Fibroblast of lung (primary cell): Measurements from ENCODE around the gene MUSK. TPM values are rescaled to one million over a fixed set of nuclear protein-coding genes. Genes with fewer than 3 reads are reported as not detected.
"Not testable (repeated sequence)": the region's sequence is repeated elsewhere in the genome, so short reads cannot be mapped to it uniquely, and the experiment has no call there.

Experiments
- DNase-seq, 2 donors: peaks; one replicate each; pipeline versions ENCODE4 v3.0.0 to v3.0.0-alpha.2; 2010; ENCODE audit warnings: low read depth in 2 of 2
- H2AFZ ChIP-seq: 2 replicates; pipeline ENCODE4 v1.5.1; 2012; ENCODE audit warnings: low read length, control low read depth, inconsistent platforms
- H3K27ac ChIP-seq: 2 replicates; pipeline ENCODE4 v1.5.1; 2011; ENCODE audit warnings: low read length, control low read depth; ENCODE audit not compliant: insufficient read depth
- H3K27me3 ChIP-seq: 2 replicates; pipeline ENCODE4 v1.5.1; 2011; ENCODE audit warnings: mild to moderate bottlenecking, low read length; ENCODE audit not compliant: control insufficient read depth, insufficient read depth
- H3K36me3 ChIP-seq: 2 replicates; pipeline ENCODE4 v1.5.1; 2011; ENCODE audit warnings: low read length; ENCODE audit not compliant: control insufficient read depth, insufficient read depth
- H3K4me1 ChIP-seq: 2 replicates; pipeline ENCODE4 v1.5.1; 2011; ENCODE audit warnings: low read length; ENCODE audit not compliant: control insufficient read depth, insufficient read depth; ENCODE audit errors: extremely low read depth
- H3K4me2 ChIP-seq: 2 replicates; pipeline ENCODE4 v1.5.1; 2011; ENCODE audit warnings: low read length, control low read depth; ENCODE audit not compliant: insufficient read depth; ENCODE audit errors: extremely low read depth
- H3K4me3 ChIP-seq, 4 experiments: fragments of 200-600 bp in 1 of 4; sonication (generic) in 1 of 4; replicated peaks in 1 of 4; 2 replicates each; pipeline ENCODE4 v1.5.1; 2011 to 2016; ENCODE audit warnings: low read length in 4 of 4, low read depth in 3 of 4, mild to moderate bottlenecking in 3 of 4, control low read depth in 2 of 4, inconsistent platforms in 1 of 4, mixed read lengths in 1 of 4; ENCODE audit not compliant: insufficient read depth in 1 of 4; ENCODE audit errors: control extremely low read depth in 1 of 4
- H3K79me2 ChIP-seq: 2 replicates; pipeline ENCODE4 v1.5.1; 2012; ENCODE audit warnings: mild to moderate bottlenecking, low read length, inconsistent platforms; ENCODE audit not compliant: control insufficient read depth, insufficient read depth
- H3K9ac ChIP-seq: 2 replicates; pipeline ENCODE4 v1.5.1; 2011; ENCODE audit warnings: mild to moderate bottlenecking, low read length, control low read depth; ENCODE audit not compliant: insufficient read depth
- H3K9me3 ChIP-seq: 2 replicates; pipeline ENCODE4 v1.5.1; 2012; ENCODE audit warnings: low read depth, low read length; ENCODE audit not compliant: control insufficient read depth, insufficient read depth
- H4K20me1 ChIP-seq: 2 replicates; pipeline ENCODE4 v1.5.1; 2011; ENCODE audit warnings: low read length; ENCODE audit not compliant: control insufficient read depth, insufficient read depth; ENCODE audit errors: extremely low read depth
- EZH2 ChIP-seq: IDR thresholded peaks from 2 replicates; pipeline ENCODE4 v1.5.1; 2012; ENCODE audit warnings: low read length, control low read depth, mild to moderate bottlenecking; ENCODE audit errors: missing control alignments
- polyA plus RNA-seq, 2 donors: library from polyadenylated mRNA; depleted of rRNA in 1 of 2; stranded (reverse) in 1 of 2; unstranded in 1 of 2; fragments of >200 nt; gene quantifications; 2 replicates each; pipeline ENCODE4 v1.2.1, GENCODE V29; 2011 to 2012; ENCODE audit warnings: missing spikeins in 1 of 2
- total RNA-seq: library from RNA; depleted of rRNA; stranded (reverse); fragments of >200 nt; gene quantifications from 2 replicates; pipeline ENCODE4 v1.2.1, GENCODE V29; 2014
- TF ChIP-seq, protein P1 (sequence below), 2 donors: IDR thresholded peaks in 1 of 2; conservative IDR thresholded peaks in 1 of 2; 1 replicate in 1 of 2; 2 replicates in 1 of 2; pipeline ENCODE4 v1.5.1; 2011 to 2012; ENCODE audit warnings: low read length in 2 of 2, control low read depth in 1 of 2, inconsistent platforms in 1 of 2, low read depth in 1 of 2, mild to moderate bottlenecking in 1 of 2

The MUSK gene
- total and polyA plus RNA-seq, 2 donors (not counting 1 experiment from before 2014, with no cell fraction given), result 0.31 to 0.66 TPM

DNA sequence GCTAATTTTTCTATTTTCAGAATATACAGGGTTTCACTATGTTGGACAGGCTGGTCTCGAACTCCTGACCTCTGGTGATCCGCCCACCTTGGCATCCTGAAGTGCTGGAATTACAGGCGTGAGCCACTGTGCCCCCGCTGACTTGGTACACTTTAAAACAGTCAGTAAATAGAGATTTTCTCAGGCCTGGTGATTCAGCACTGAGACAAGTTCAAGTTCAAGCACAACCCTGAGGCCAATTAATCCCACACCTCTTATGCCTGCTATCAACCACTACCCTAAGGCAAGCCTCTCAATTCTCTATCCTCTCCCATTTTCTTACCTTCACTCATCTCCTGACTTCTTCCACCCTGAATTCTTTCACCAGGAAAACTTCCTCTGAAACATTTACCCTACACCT is 18.9 kb downstream of the MUSK start:
- Histone ChIP-seq H3K36me3 (no peaks in the 10 kb centered on the region), H3K4me3 (no peak overlapping the region), H3K9me3 (no peaks in the 10 kb centered on the region), H3K79me2 (no peaks in the 10 kb centered on the region), H3K27ac (no peak overlapping the region), H3K4me2 (no peak overlapping the region), H2AFZ (no peak overlapping the region), H3K9ac (no peak overlapping the region), H3K4me1 (no peaks in the 10 kb centered on the region), H3K27me3 (no peaks in the 10 kb centered on the region), H4K20me1 (no peaks in the 10 kb centered on the region)
- TF ChIP-seq, protein P1, sequence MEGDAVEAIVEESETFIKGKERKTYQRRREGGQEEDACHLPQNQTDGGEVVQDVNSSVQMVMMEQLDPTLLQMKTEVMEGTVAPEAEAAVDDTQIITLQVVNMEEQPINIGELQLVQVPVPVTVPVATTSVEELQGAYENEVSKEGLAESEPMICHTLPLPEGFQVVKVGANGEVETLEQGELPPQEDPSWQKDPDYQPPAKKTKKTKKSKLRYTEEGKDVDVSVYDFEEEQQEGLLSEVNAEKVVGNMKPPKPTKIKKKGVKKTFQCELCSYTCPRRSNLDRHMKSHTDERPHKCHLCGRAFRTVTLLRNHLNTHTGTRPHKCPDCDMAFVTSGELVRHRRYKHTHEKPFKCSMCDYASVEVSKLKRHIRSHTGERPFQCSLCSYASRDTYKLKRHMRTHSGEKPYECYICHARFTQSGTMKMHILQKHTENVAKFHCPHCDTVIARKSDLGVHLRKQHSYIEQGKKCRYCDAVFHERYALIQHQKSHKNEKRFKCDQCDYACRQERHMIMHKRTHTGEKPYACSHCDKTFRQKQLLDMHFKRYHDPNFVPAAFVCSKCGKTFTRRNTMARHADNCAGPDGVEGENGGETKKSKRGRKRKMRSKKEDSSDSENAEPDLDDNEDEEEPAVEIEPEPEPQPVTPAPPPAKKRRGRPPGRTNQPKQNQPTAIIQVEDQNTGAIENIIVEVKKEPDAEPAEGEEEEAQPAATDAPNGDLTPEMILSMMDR (conservative IDR thresholded peaks at IDR 0.05 in 1 of 2, IDR thresholded peaks at IDR 0.05 in 1 of 2; ENCODE audit: low read depth in 1 of 2, low read length in 2 of 2), result no peak
- no peak for DNase-seq

DNA sequence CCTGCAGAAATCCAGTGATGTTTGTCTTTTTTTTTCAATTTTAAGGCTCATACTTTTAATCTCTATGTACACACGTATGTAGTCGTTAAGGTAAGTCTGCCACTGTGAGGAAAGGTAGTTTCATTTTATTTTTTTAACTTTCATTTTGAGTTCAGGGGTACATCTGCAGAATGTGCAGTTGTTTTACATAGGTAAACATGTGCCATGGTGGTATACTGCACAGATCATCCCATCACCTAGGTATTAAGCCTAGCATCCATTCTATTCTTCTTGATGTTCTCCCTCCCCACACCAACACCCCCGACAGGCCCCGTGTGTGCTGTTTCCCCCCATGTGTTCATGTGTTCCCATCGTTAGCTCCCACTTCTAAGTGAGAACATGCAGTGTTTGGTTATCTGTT is 19.7 kb downstream of the MUSK start:
- H3K9me3 ChIP-seq, result no peaks in the 10 kb centered on the region
- no peak for DNase-seq
- H3K4me1 ChIP-seq, result no peaks in the 10 kb centered on the region
- no peak overlapping the region for H3K4me3 ChIP-seq
- no peak overlapping the region for H3K4me2 ChIP-seq
- TF ChIP-seq EZH2, result no peak
- TF ChIP-seq, protein P1 (conservative IDR thresholded peaks at IDR 0.05 in 1 of 2, IDR thresholded peaks at IDR 0.05 in 1 of 2; ENCODE audit: low read depth in 1 of 2, low read length in 2 of 2), result no peak
- no peak overlapping the region for H3K27ac ChIP-seq
- H4K20me1 ChIP-seq, result no peaks in the 10 kb centered on the region
- H3K79me2 ChIP-seq, result no peaks in the 10 kb centered on the region
- H3K36me3 ChIP-seq, result no peaks in the 10 kb centered on the region
- H3K9ac ChIP-seq, result no peak overlapping the region
- H2AFZ ChIP-seq, result no peak overlapping the region
- no peaks in the 10 kb centered on the region for H3K27me3 ChIP-seq

DNA sequence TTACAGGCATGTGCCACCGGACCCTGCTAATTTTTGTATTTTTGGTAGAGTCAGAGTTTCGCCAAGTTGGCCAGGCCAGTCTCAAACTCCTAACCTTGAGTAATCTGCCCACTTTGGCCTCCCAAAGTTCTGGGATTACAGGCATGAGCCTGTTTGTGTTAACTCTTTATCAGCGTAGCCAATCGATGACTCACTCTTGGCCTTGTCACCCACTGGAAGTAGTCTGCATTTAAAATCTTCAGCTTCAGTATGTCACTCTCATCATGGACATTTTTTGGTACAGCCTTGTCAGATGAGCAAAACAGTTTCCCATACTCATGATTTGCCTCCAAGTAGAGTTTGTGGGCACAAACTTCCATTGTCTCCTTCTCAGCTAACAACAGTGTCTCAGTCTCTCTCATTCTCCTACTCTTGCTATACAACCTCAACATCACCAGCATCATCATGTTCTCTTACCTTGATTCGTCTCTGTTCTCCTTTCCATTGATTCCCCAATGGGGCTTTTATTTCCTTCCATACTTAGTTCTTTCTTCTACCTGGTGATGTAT is 22.5 kb downstream of the MUSK start:
- peak; percentile 27 to 50 for DNase-seq
- Histone ChIP-seq H3K27me3 (no peaks in the 10 kb centered on the region), H2AFZ (no peak overlapping the region)

DNA sequence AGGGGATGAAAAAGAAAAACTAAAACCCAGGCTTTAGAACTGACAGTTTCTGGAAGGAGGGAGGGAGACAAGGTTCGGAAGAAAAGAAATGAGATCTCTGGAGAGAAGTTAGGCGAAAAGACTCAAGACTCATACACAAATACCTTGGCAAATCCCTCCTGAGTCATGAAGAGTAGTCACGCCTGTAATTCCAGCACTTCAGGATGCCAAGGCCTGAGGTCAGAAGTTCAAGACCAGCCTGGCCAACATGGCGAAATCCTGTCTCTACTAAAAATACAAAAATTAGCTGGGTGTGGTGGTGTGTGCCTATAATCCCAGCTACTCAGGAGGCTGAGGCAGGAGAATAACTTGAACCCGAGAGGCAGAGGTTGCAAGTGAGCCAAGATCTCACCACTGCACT is 27.3 kb downstream of the MUSK start:
- H3K9me3 ChIP-seq, H3K36me3 ChIP-seq, H3K27ac ChIP-seq, H3K4me1 ChIP-seq, H3K4me2 ChIP-seq, H2AFZ ChIP-seq, H3K4me3 ChIP-seq, H3K27me3 ChIP-seq, H3K9ac ChIP-seq, H3K79me2 ChIP-seq, H4K20me1 ChIP-seq: not testable (repeated sequence)
- DNase-seq, result peak; percentile 44 to 63

More for the DNA sequence above, 22.5 kb downstream of the MUSK start:
- Histone ChIP-seq H3K4me2 (no peak overlapping the region), H3K27ac (no peak overlapping the region), H3K9me3 (no peaks in the 10 kb centered on the region), H3K36me3 (no peaks in the 10 kb centered on the region), H3K4me3 (no peak overlapping the region), H3K4me1 (no peaks in the 10 kb centered on the region), H4K20me1 (no peaks in the 10 kb centered on the region), H3K9ac (no peak overlapping the region), H3K79me2 (no peaks in the 10 kb centered on the region)
- TF ChIP-seq, protein P1 (conservative IDR thresholded peaks at IDR 0.05 in 1 of 2, IDR thresholded peaks at IDR 0.05 in 1 of 2; ENCODE audit: low read depth in 1 of 2, low read length in 2 of 2), result no peak
- no peak for TF ChIP-seq EZH2
